ENCODE measurements around the gene CTSE.

DNA sequence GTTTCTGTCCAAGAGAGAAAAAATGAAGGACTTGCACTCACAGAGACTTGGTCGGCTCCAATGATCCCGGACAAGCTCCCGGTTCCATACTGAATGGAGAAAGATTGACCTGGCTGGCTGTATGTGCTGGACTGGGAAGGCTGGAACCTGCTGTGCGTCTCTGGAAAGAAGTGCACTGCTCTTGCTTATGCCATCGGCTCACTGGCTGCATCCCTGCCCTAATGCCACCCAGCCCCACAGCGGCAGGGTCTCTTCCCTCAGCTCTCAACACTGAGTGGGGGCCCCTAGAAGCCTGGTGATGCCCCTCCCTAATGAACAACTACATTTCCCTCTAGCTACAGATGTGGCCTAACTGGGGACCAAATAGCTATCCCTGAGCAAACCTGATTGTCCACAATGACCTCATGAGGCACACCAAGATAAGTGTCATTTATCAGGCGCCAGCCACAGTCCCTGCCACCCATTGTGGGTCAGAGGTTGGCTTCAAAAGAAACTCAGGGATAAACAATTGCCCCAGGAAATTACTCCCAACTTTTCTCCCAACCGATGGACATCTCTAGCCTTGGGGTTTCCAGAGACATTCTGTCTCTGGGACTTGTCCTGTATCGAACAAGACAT is 2.6 kb downstream of the CTSE start:
- TF ChIP-seq EZH2 (IDR thresholded peaks at IDR 0.05; ENCODE audit: low read length) = no peak
- TF ChIP-seq, protein P1, sequence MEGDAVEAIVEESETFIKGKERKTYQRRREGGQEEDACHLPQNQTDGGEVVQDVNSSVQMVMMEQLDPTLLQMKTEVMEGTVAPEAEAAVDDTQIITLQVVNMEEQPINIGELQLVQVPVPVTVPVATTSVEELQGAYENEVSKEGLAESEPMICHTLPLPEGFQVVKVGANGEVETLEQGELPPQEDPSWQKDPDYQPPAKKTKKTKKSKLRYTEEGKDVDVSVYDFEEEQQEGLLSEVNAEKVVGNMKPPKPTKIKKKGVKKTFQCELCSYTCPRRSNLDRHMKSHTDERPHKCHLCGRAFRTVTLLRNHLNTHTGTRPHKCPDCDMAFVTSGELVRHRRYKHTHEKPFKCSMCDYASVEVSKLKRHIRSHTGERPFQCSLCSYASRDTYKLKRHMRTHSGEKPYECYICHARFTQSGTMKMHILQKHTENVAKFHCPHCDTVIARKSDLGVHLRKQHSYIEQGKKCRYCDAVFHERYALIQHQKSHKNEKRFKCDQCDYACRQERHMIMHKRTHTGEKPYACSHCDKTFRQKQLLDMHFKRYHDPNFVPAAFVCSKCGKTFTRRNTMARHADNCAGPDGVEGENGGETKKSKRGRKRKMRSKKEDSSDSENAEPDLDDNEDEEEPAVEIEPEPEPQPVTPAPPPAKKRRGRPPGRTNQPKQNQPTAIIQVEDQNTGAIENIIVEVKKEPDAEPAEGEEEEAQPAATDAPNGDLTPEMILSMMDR (optimal IDR thresholded peaks at IDR 0.05 in 1 of 3, IDR thresholded peaks at IDR 0.05 in 1 of 3, conservative IDR thresholded peaks at IDR 0.05 in 1 of 3; ENCODE audit: extremely low read depth in 1 of 3, insufficient read depth in 2 of 3, low read length in 3 of 3) = no peak
